HG03025 (cell line): ENCODE results near the gene RPS6KA2.

Experiments
- ATAC-seq: cut with Tn5 transposase; IDR thresholded peaks from one replicate; pipeline ENCODE4 v1.9.1; 2021; ENCODE audit warnings: mild to moderate bottlenecking, moderate library complexity; ENCODE audit not compliant: unreplicated experiment, low FRiP score

RPS6KA2 gene

DNA sequence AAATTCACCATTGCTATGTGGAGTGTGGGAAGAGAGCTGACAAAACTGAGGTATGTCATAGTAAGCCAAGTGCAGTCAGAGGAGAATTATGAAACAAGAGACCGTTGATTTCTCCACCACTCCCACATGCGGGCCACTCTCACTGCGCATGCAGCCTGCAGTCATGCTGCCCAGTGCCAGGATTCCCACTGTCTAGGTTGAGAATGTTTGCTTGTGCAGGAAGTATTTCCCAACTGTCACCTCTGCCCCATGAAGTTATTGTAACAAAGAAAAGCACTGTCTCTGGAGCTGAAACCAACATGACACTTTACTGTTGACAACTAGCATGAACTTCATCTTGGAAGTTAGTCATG is 266.0 kb downstream of the RPS6KA2 start:
- ATAC-seq: no peak

DNA sequence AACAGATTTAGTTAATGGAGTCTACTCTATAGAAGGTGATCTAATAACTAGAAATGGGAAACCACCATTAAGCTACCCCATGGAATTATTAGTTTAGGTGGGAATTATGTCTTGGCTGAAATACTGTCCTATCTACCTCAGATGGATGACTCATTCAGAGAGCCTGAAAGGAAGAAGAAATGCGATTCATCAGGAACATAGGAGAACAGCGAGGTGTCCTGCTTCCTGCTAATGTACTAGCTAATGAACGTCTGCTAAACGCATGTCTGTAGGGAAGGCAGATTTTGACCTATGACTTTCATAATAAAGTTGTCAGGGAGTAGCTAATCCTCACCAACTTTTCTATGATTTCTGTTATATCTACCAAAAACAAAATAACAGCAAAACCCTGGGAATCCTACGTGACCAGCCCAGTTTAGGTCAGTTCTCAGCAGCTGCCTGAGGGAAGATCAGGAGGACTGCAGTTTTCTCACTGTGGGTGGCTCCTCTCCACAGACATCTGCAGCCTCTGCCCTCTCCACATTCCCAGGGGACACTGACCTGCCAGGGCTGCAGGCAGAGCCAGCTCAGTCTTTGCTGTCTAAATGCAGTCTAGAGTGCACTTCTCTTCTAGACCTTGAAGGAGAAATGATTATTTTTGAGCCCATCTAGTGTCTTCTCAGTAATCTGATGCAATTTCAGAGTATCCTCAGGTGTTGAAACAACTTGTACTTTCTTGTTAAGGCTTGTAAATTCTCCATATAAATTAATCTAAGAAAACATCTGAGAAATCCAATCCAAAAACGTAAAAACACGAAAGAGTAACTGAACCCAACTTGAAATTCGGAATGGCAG is 266.6 kb downstream of the RPS6KA2 start:
- ATAC-seq: no peak
